IPS DF 6.9 (cell line): ENCODE measurements around the gene IQCM.

Experiments used
- DNase-seq: peaks from one replicate; pipeline ENCODE4 v3.0.0-alpha.2; 2013; ENCODE audit warnings: low read depth, low spot score
- H3K27ac ChIP-seq: one replicate; pipeline ENCODE4 v1.5.1; 2013; ENCODE audit warnings: low read length, control low read depth
- H3K27me3 ChIP-seq: 2 replicates; pipeline ENCODE4 v1.6.1; 2013; ENCODE audit warnings: mild to moderate bottlenecking, low read length; ENCODE audit not compliant: control insufficient read depth, insufficient read depth
- H3K36me3 ChIP-seq: 2 replicates; pipeline ENCODE4 v1.6.1; 2013; ENCODE audit warnings: low read length; ENCODE audit not compliant: control insufficient read depth, insufficient read depth
- H3K4me1 ChIP-seq: 2 replicates; pipeline ENCODE4 v1.6.1; 2013; ENCODE audit warnings: low read length; ENCODE audit not compliant: control insufficient read depth, insufficient read depth
- H3K4me3 ChIP-seq: 2 replicates; pipeline ENCODE4 v1.5.1; 2013; ENCODE audit warnings: mild to moderate bottlenecking, low read length
- H3K9me3 ChIP-seq: 2 replicates; pipeline ENCODE4 v1.6.1; 2013; ENCODE audit warnings: low read length, inconsistent platforms; ENCODE audit not compliant: control insufficient read depth, insufficient read depth
- WGBS: extraction: QIAGEN DNeasy Blood & Tissue Kit; methylation state at CpG from one replicate; pipeline ENCODE4 v1.1.7; 2013; ENCODE audit warnings: mixed read lengths, missing lambda C conversion rate; ENCODE audit not compliant: insufficient read length, insufficient coverage; 5-methylcytosine and 5-hydroxymethylcytosine counted together

The IQCM gene, protein sequence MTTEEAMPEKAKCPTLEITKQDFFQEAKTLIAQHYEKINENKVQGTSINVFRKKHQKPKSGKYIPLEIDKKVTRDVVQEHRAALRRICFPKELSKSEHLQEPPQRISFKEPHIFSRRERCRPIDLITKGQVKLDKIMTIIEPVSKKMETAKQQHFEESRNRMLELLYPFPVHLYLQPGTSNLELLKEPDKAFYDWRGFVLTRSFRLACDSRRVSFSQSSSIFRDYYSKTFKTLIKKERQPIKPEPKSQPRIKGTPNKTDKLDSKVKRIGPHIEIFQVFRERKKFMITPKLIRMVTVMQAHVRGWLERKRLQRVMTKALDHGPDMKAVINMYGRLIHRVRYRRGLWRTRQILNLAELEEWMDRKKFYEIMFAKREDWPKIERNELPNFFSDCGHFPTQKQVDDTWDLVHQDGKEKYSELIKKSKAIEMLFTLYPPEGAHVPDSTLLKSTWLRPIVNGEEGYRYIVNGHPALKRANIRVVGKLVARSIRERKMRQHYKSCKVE

DNA sequence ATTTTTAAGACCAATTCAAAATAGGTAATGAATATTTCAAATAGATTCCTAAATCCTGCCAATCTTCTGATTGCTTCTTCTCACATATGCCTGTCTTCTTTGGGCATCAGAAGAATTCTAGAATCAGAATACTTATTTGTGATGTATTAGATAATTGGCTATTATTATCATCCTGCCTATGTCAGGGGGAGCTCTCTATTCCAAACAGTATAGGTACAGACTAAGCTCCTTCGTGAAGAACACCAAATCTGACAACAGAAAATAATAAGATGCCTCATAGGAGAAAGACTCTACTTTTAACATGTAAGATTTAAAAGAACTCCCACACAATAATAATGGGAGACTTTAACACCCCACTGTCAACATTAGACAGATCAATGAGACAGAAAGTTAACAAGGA is at the start of gene IQCM:
IQCM (minus strand) TSS at position 101 of the 400 bp plus-strand sequence. CDS start 73,152 bp downstream, outside the sequence.
- H3K27me3 ChIP-seq = no peaks in the 10 kb centered on the region
- H3K36me3 ChIP-seq = no peaks in the 10 kb centered on the region
- H3K4me3 ChIP-seq = no peak within 1 kb of the TSS
- no peaks in the 10 kb centered on the region for H3K9me3 ChIP-seq
- H3K27ac ChIP-seq = no peak within 1 kb of the TSS
- WGBS = no CpG with 5 or more reads among the region's 1 CpG
- H3K4me1 ChIP-seq = no peaks in the 10 kb centered on the region
- no peak for DNase-seq

DNA sequence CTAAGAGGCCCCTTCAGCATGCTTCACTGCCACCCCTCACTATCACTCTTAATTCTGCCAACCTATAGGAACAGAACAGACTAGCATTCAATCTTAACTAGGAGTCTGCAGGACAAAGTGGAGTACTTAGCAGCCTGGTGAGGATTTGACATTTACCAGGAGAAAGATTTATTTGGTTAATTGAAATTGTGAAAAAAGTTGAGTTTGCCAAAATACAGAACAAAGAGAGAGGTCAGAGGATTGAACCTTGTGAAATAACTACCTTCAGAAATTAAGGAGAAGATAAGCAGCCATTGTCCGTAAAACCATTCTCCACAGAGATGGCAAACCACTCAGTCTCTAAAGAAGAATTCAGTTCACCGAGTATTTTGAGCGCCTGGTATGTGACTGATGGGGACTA is 41.8 kb upstream of the IQCM start:
- WGBS = no CpG with 5 or more reads among the region's 3 CpGs
- Histone ChIP-seq H3K27me3 (no peaks in the 10 kb centered on the region), H3K9me3 (no peaks in the 10 kb centered on the region), H3K4me1 (no peaks in the 10 kb centered on the region), H3K36me3 (no peaks in the 10 kb centered on the region), H3K27ac (no peak overlapping the region), H3K4me3 (no peak overlapping the region)
- DNase-seq = no peak

DNA sequence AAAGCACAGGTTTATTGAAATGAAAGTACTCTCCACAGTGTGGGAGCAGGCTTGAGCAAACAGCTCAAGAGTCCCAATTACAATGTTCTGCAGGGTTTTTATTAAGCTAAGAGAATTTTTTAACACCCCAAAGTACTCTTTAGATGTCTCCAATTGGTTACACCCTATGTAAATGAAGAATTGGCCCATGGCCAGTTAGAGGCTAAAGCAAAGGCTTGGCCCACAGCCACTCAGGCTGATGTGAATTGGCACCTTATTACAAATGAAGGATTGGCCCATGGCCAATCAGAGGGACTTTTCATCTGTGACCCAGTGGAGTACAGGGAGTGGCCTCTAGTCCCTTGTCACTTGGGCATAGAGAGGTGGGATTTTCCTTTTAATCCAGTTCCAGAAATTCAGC is 30.1 kb upstream of the IQCM start:
- Histone ChIP-seq H3K27ac (no peak overlapping the region), H3K9me3 (no peaks in the 10 kb centered on the region), H3K4me3 (no peak overlapping the region), H3K36me3 (no peaks in the 10 kb centered on the region), H3K4me1 (no peaks in the 10 kb centered on the region), H3K27me3 (no peaks in the 10 kb centered on the region)
- DNase-seq = no peak

DNA sequence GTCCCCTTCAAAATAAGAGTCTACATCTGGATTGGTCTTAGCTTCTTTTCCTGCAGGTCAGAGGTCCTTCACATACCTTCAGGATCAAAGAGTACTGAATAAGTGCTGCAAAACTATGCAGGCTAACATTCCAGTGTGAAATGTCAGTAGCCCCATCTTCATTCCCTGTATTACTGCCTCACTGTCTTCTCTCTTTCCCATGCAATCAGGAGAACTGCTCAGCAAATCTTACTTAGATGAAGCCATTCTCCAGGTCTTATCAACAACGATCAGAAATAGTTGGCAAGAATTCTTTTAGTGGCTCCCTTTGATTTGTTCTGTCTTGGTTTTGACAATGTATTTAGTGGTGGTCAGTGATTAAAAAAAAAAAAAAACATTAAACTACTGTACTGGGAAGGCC is 26.0 kb upstream of the IQCM start:
- H3K27ac ChIP-seq = no peak overlapping the region
- no CpG with 5 or more reads among the region's 1 CpG for WGBS
- no peak overlapping the region for H3K4me3 ChIP-seq
- H3K27me3 ChIP-seq = no peaks in the 10 kb centered on the region
- no peak for DNase-seq
- no peaks in the 10 kb centered on the region for H3K36me3 ChIP-seq
- H3K4me1 ChIP-seq = no peaks in the 10 kb centered on the region
- no peaks in the 10 kb centered on the region for H3K9me3 ChIP-seq

DNA sequence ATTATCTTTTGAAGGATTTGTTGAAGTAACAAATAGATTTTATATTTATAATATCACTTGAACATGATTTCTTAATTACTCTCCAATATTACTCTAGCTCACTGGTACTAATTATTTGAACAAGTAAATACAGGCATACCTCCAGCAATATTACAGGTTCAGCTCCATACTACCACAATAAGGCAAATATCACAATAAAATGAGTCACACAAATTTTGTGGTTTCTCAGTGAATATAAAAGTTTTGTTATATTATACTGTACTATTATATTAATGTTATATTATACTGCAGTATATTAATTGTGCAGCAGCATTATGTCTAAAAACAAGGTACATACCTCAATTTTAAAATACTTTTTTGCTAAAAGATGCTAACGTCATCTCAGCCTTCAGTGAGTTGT is 22.4 kb upstream of the IQCM start:
- no peaks in the 10 kb centered on the region for H3K27me3 ChIP-seq
- no peak overlapping the region for H3K4me3 ChIP-seq
- no CpG with 5 or more reads among the region's 1 CpG for WGBS
- H3K4me1 ChIP-seq = no peaks in the 10 kb centered on the region
- H3K27ac ChIP-seq = no peak overlapping the region
- DNase-seq = no peak
- H3K9me3 ChIP-seq = no peaks in the 10 kb centered on the region
- no peaks in the 10 kb centered on the region for H3K36me3 ChIP-seq

DNA sequence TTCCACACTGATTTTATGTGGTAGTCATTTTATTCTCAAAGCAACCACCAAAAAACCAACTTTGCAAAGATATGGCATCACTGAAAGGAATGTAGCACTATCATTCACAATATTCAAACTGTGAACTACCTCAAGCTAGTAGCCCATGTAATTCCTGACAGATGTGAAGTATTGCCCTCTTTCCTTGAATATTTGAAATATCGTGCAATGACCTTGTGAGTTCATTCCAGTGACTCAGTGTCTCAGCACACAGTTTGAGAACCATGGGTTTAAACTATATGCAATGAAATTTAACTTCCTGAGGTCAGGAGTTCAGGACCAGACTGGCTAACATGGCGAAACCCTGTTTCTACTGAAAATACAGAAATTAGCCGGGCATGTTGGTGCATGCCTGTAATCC is 20.9 kb upstream of the IQCM start:
- Histone ChIP-seq H3K27me3 (no peaks in the 10 kb centered on the region), H3K4me1 (no peaks in the 10 kb centered on the region), H3K36me3 (no peaks in the 10 kb centered on the region), H3K4me3 (no peak overlapping the region), H3K27ac (no peak overlapping the region), H3K9me3 (no peaks in the 10 kb centered on the region)
- no peak for DNase-seq
- WGBS = no CpG with 5 or more reads among the region's 3 CpGs

DNA sequence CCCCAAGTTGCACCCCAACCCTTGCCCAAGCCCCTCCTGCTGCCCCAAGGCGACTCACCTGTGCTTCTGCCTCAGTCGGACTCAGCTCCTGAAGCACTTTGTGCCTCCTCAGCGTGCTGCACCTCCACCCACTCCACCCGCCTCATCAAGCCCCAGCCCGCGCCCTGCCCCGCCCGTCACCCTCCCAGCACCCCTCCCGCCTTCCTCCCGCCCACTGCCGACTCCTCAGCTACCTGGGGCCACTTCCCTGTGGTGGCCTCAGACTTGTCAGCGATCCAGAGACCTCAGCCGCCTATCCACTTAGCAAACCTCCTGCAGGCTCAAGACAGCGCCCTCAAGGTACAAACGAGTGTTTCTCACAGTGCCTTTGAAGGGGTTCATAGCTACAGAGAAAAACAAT is 19.6 kb upstream of the IQCM start:
- DNase-seq = no peak
- H3K4me1 ChIP-seq = no peaks in the 10 kb centered on the region
- WGBS = no CpG with 5 or more reads among the region's 15 CpGs

DNA sequence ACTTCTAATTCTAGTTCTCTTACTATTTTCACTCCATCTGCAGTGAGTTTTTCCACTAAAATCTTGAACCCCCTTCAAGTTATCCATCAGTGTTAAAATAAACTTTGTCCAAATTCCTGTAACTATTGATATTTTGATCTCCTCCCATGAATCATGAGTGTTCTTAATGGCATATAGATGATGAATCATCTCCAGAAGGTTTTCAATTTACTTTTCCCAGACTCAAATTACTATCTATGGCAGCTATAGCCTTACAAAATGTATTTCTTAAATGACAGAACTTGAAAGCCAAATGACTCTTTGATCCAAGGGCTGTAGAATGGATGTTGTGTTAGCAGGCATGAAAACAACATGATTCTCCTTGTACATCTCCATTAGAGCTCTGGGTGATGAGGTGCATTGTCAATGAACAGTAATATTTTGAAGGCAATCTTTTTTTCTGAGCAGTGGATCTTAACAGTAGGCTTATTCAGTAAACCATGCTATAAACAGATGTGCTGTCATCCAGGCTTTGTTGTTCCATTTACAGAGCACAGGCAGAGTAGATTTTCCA is 16.1 kb upstream of the IQCM start:
- H3K4me3 ChIP-seq = no peak overlapping the region
- H3K9me3 ChIP-seq = no peaks in the 10 kb centered on the region
- no peak for DNase-seq
- H3K36me3 ChIP-seq = no peaks in the 10 kb centered on the region
- H3K27me3 ChIP-seq = no peaks in the 10 kb centered on the region
- no peak overlapping the region for H3K27ac ChIP-seq
- no peaks in the 10 kb centered on the region for H3K4me1 ChIP-seq

More for the DNA sequence above, 19.6 kb upstream of the IQCM start:
- H3K27ac ChIP-seq = no peak overlapping the region
- no peaks in the 10 kb centered on the region for H3K9me3 ChIP-seq
- no peak overlapping the region for H3K4me3 ChIP-seq
- no peaks in the 10 kb centered on the region for H3K27me3 ChIP-seq
- no peaks in the 10 kb centered on the region for H3K36me3 ChIP-seq

DNA sequence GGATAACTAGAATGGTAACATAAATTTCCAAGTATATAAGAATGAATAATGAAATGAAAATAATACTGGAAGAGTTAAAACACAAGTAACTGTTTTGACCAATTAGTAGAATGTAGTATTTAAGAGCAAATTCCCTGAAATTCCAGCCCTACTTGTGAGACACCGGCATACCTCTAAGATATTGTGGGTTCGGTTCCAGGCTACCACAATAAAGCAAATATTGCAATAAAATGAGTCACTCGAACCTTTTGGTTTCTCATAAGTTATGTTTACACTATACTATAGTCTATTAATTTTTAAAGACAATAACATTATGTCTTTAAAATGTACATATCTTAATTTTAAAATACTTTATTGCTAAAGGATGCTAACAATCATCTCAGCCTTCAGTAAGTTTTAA is 15.2 kb upstream of the IQCM start:
- no peaks in the 10 kb centered on the region for H3K9me3 ChIP-seq
- H3K4me3 ChIP-seq = no peak overlapping the region
- DNase-seq = no peak
- no CpG with 5 or more reads among the region's 3 CpGs for WGBS
- H3K36me3 ChIP-seq = no peaks in the 10 kb centered on the region
- H3K4me1 ChIP-seq = no peaks in the 10 kb centered on the region
- H3K27me3 ChIP-seq = no peaks in the 10 kb centered on the region
- H3K27ac ChIP-seq = no peak overlapping the region

DNA sequence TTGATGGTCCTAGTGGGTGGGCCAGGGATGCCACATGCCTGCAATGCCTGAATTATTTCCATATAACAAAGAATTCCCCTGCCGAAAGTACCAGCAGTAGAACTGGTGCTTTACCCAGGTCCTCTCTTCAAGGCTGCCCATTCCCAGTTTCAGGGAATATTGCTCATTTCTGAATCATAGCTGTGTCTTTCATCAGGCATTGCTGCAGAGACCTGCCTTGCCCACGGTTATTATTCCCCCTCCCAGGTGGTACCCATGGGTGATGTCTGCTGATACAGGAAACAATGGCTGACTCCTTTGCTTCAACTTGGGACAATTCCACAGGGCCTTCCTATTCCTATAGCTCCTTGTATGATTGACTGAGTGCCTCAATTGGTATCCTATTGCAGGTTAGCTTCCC is 9.7 kb upstream of the IQCM start:
- no CpG with 5 or more reads among the region's 2 CpGs for WGBS
- no peak for DNase-seq
- H3K9me3 ChIP-seq = no peaks in the 10 kb centered on the region

DNA sequence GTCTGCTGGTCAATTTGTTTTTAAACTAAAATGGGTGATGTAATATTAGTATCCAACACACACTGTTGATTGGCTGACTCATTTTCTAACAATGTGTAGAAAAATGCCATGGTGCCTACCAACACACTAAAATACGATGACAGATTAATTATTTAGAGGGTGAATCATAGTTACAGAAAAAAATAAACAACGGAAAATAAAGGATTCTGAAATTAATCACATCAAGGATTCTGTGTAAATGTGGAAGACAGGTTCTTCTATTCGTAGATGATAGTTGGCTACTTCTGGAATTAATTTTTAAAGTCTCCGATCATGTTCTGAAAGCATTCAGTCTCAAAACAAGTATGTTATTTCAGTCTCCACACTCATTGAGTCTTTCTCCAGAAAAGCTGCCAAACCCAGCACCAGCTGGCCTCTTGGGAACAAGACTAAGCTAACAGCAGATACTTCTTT is 8.2 kb upstream of the IQCM start:
- no peak overlapping the region for H3K27ac ChIP-seq
- WGBS = no CpG with 5 or more reads among the region's 4 CpGs
- H3K4me3 ChIP-seq = no peak overlapping the region
- H3K4me1 ChIP-seq = no peaks in the 10 kb centered on the region
- no peaks in the 10 kb centered on the region for H3K9me3 ChIP-seq
- DNase-seq = no peak
- no peaks in the 10 kb centered on the region for H3K36me3 ChIP-seq
- H3K27me3 ChIP-seq = no peaks in the 10 kb centered on the region

More for the DNA sequence above, 9.7 kb upstream of the IQCM start:
- no peaks in the 10 kb centered on the region for H3K27me3 ChIP-seq
- no peak overlapping the region for H3K4me3 ChIP-seq
- H3K4me1 ChIP-seq = no peaks in the 10 kb centered on the region
- H3K36me3 ChIP-seq = no peaks in the 10 kb centered on the region
- no peak overlapping the region for H3K27ac ChIP-seq
